Esophagus muscularis mucosa (tissue), 4 donors: ENCODE measurements around the gene BTBD19. TPM values are rescaled to one million over a fixed set of nuclear protein-coding genes. Genes with fewer than 3 reads are reported as not detected.

ENCODE experiments used
- DNase-seq: peaks from one replicate; pipeline ENCODE4 v3.0.0-alpha.2; 2017; ENCODE audit errors: extremely low spot score
- H3K27ac ChIP-seq, 4 donors: fragments of 200-600 bp; sonication (generic); replicated peaks in 1 of 4; 1 replicate in 3 of 4; 2 replicates in 1 of 4; pipeline ENCODE4 v1.5.1; 2016 to 2019; ENCODE audit warnings: mild to moderate bottlenecking in 1 of 4
- H3K27me3 ChIP-seq, 4 donors: fragments of 200-600 bp; sonication (generic); one replicate each; pipeline versions ENCODE4 v1.5.1 to v1.6.0; 2016 to 2019
- H3K36me3 ChIP-seq, 4 donors: fragments of 200-600 bp; sonication (generic); one replicate each; pipeline ENCODE4 v1.5.1; 2016 to 2019
- H3K4me1 ChIP-seq, 4 donors: fragments of 200-600 bp; sonication (generic); one replicate each; pipeline ENCODE4 v1.5.1; 2016 to 2019
- H3K4me3 ChIP-seq, 4 donors: fragments of 200-600 bp; sonication (generic); 1 replicate in 2 of 4; 2 replicates in 2 of 4; pipeline ENCODE4 v1.5.1; 2016 to 2019; ENCODE audit warnings: mild to moderate bottlenecking in 4 of 4, moderate library complexity in 1 of 4
- H3K9me3 ChIP-seq, 4 donors: fragments of 200-600 bp; sonication (generic); 1 replicate in 3 of 4; 2 replicates in 1 of 4; pipeline ENCODE4 v1.5.1; 2016 to 2019
- CTCF ChIP-seq, 3 experiments: fragments of 200-600 bp in 2 of 3; fragments of 450-650 bp in 1 of 3; sonication (generic) in 2 of 3; IDR thresholded peaks; one replicate each; pipeline ENCODE4 v1.5.1; 2017 to 2019; ENCODE audit warnings: antibody characterized with exemption in 3 of 3, mild to moderate bottlenecking in 2 of 3, moderate library complexity in 1 of 3
- EP300 ChIP-seq: sonication (generic); formaldehyde crosslinking; IDR thresholded peaks from one replicate; pipeline ENCODE4 v1.6.1; 2017; ENCODE audit warnings: antibody characterized with exemption
- POLR2A ChIP-seq: fragments of 450-650 bp; IDR thresholded peaks from one replicate; pipeline ENCODE4 v1.6.1; 2017; ENCODE audit warnings: antibody characterized with exemption, moderate library complexity, mild to moderate bottlenecking, low read depth
- POLR2AphosphoS5 ChIP-seq, 2 donors: sonication (generic); formaldehyde crosslinking; IDR thresholded peaks; one replicate each; pipeline ENCODE4 v1.6.1; 2017; ENCODE audit warnings: antibody characterized with exemption in 2 of 2
- WGBS: methylation state at CpG from one replicate; pipeline ENCODE4 v1.1.5; 2018; 5-methylcytosine and 5-hydroxymethylcytosine counted together
- intact Hi-C: fragments of 100-400 bp; cut with DNase I; formaldehyde crosslinking; loops from one replicate; pipeline ENCODE4 v1.15.1; 2023
- total RNA-seq, 4 donors: library from RNA; depleted of rRNA; stranded (reverse); fragments of >200 nt; gene quantifications; one replicate each; pipeline versions ENCODE4 v1.1.0 to v1.2.1, GENCODE V29; 2016

Gene BTBD19
- total RNA-seq, 4 donors from 2014 or later: 2.7 to 6.6 (median 3.4) TPM

GRCh38 chr1:44827197-44828002 lies 19.1 kb downstream of the BTBD19 start:
- TF ChIP-seq POLR2AphosphoS5 (IDR thresholded peaks at IDR 0.05) (no peak), POLR2A (no peak), CTCF (IDR thresholded peaks at IDR 0.05) (no peak), EP300 (no peak)
- no peak for DNase-seq
- Histone ChIP-seq H3K4me1 (peaks cover 0 to 10% (median 7%) of the 10 kb centered on the region in 4 donors), H3K27me3 (no peaks in the 10 kb centered on the region), H3K4me3 (no peak overlapping the region), H3K27ac (peak overlapping the region in 1 of 4 donors; percentile 4), H3K9me3 (no peaks in the 10 kb centered on the region), H3K36me3 (peaks cover 0 to 18% (median 8%) of the 10 kb centered on the region in 4 donors)
- intact Hi-C loops: no loop called here
- WGBS: 86% methylated on average over 19 of the region's 28 CpGs

- 95% methylated on average over 18 of the region's 21 CpGs for WGBS
- peaks cover 0 to 18% (median 8%) of the 10 kb centered on the region in 4 donors for H3K36me3 ChIP-seq
- H3K27ac ChIP-seq: no peak overlapping the region
- no peaks in the 10 kb centered on the region for H3K9me3 ChIP-seq
- no peak overlapping the region for H3K4me3 ChIP-seq
- peaks cover 0 to 10% (median 7%) of the 10 kb centered on the region in 4 donors for H3K4me1 ChIP-seq
- TF ChIP-seq POLR2AphosphoS5 (IDR thresholded peaks at IDR 0.05): no peak
- no peak for TF ChIP-seq CTCF (IDR thresholded peaks at IDR 0.05)
- TF ChIP-seq POLR2A: no peak
- no peak for TF ChIP-seq EP300
- no peak for DNase-seq
- intact Hi-C loops: no loop called here
- no peaks in the 10 kb centered on the region for H3K27me3 ChIP-seq
Measured at GRCh38 chr1:44828003-44828651, 19.8 kb downstream of the BTBD19 start.

GRCh38 chr1:44828841-44829440 lies 20.6 kb downstream of the BTBD19 start:
- TF ChIP-seq POLR2A: no peak
- H3K36me3 ChIP-seq: peaks cover 0 to 18% (median 8%) of the 10 kb centered on the region in 4 donors

GRCh38 chr1:44829506-44830384 lies 21.4 kb downstream of the BTBD19 start:
- Histone ChIP-seq H3K4me3 (no peak overlapping the region), H3K4me1 (peaks cover 0 to 10% (median 7%) of the 10 kb centered on the region in 4 donors), H3K27me3 (no peaks in the 10 kb centered on the region), H3K27ac (no peak overlapping the region), H3K36me3 (peaks cover 0 to 18% (median 8%) of the 10 kb centered on the region in 4 donors), H3K9me3 (no peaks in the 10 kb centered on the region)
- DNase-seq: no peak
- WGBS: 93% methylated on average over 10 of the region's 12 CpGs
- TF ChIP-seq CTCF (IDR thresholded peaks at IDR 0.05) (no peak), POLR2AphosphoS5 (IDR thresholded peaks at IDR 0.05) (no peak), EP300 (no peak), POLR2A (no peak)
- intact Hi-C loops: loop anchor here (10.0 kb wide), 2 partner anchors 155 to 475 kb away; partner anchors contain the start of gene EIF2B3

More at GRCh38 chr1:44828841-44829440, 20.6 kb downstream of the BTBD19 start:
- Histone ChIP-seq H3K27me3 (no peaks in the 10 kb centered on the region), H3K27ac (no peak overlapping the region), H3K4me1 (peaks cover 0 to 10% (median 7%) of the 10 kb centered on the region in 4 donors), H3K4me3 (no peak overlapping the region), H3K9me3 (no peaks in the 10 kb centered on the region)
- 97% methylated on average over 9 of the region's 15 CpGs for WGBS
- no peak for DNase-seq
- intact Hi-C loops: no loop called here
